DOHH2 (cell line): ENCODE results near the gene TRABD2A.
A peak's percentile ranks its signal among the peaks of the same experiment; 100 is the strongest.
"Not testable (repeated sequence)": the region's sequence is repeated elsewhere in the genome, so short reads cannot be mapped to it uniquely, and the experiment has no call there.

Experiments
- H3F3A ChIP-seq: fragments of 200-600 bp; sonication (generic), shearing (Covaris generic); 2 replicates; pipeline ENCODE4 v1.6.0; 2016; ENCODE audit warnings: antibody characterized with exemption, mild to moderate bottlenecking; ENCODE audit not compliant: control insufficient read depth, insufficient read depth
- H3K27ac ChIP-seq: fragments of 200-600 bp; sonication (generic); 2 replicates; pipeline ENCODE4 v1.5.1; 2014; ENCODE audit warnings: low read depth, mild to moderate bottlenecking, low read length, moderate library complexity
- H3K27me3 ChIP-seq: fragments of 200-600 bp; sonication (generic); 2 replicates; pipeline ENCODE4 v1.6.1; 2014; ENCODE audit warnings: mild to moderate bottlenecking, low read length, mixed read lengths; ENCODE audit not compliant: control insufficient read depth
- H3K36me3 ChIP-seq: fragments of 200-600 bp; sonication (generic); 2 replicates; pipeline ENCODE4 v1.6.1; 2014; ENCODE audit warnings: mild to moderate bottlenecking, low read length, moderate library complexity, mixed read lengths; ENCODE audit not compliant: control insufficient read depth
- H3K4me1 ChIP-seq: fragments of 200-600 bp; sonication (generic); 2 replicates; pipeline ENCODE4 v1.6.1; 2014; ENCODE audit warnings: mild to moderate bottlenecking, low read length, mixed read lengths; ENCODE audit not compliant: control insufficient read depth
- H3K4me2 ChIP-seq: fragments of 200-600 bp; sonication (generic); 2 replicates; pipeline ENCODE4 v1.6.0; 2014; ENCODE audit warnings: mild to moderate bottlenecking, low read length, moderate library complexity
- H3K4me3 ChIP-seq: fragments of 200-600 bp; sonication (generic); 2 replicates; pipeline ENCODE4 v1.5.1; 2014; ENCODE audit warnings: mild to moderate bottlenecking, low read length, mixed read lengths
- H3K79me2 ChIP-seq: fragments of 200-600 bp; sonication (generic); 2 replicates; pipeline ENCODE4 v1.6.1; 2014; ENCODE audit warnings: mild to moderate bottlenecking, low read length, mixed read lengths; ENCODE audit not compliant: control insufficient read depth
- H3K9me2 ChIP-seq: fragments of 200-600 bp; sonication (generic); replicated peaks from 2 replicates; pipeline ENCODE4 v1.6.1; 2014; ENCODE audit warnings: mild to moderate bottlenecking, low read length, mixed read lengths; ENCODE audit not compliant: control insufficient read depth
- H3K9me3 ChIP-seq: fragments of 200-600 bp; sonication (generic); 2 replicates; pipeline ENCODE4 v1.6.1; 2014; ENCODE audit warnings: antibody characterized with exemption, low read length, mixed read lengths; ENCODE audit not compliant: control insufficient read depth, insufficient read depth
- H4K20me1 ChIP-seq: fragments of 200-600 bp; sonication (generic); 2 replicates; pipeline ENCODE4 v1.6.0; 2014; ENCODE audit warnings: low read depth, mild to moderate bottlenecking, antibody characterized with exemption, low read length, moderate library complexity; ENCODE audit not compliant: control insufficient read depth, insufficient read depth
- EZH2phosphoT487 ChIP-seq: fragments of 200-600 bp; sonication (generic); IDR thresholded peaks from 2 replicates; pipeline ENCODE4 v1.6.1; 2017; ENCODE audit warnings: borderline replicate concordance, mild to moderate bottlenecking, antibody characterized with exemption, low read length, moderate library complexity, mixed read lengths
- TF ChIP-seq, protein P1 (sequence below): fragments of 200-600 bp; sonication (generic); IDR thresholded peaks from one replicate; pipeline ENCODE4 v1.5.1; 2014; ENCODE audit warnings: antibody characterized with exemption, mild to moderate bottlenecking, low read depth, low read length; ENCODE audit not compliant: poor library complexity, severe bottlenecking

Gene TRABD2A

DNA sequence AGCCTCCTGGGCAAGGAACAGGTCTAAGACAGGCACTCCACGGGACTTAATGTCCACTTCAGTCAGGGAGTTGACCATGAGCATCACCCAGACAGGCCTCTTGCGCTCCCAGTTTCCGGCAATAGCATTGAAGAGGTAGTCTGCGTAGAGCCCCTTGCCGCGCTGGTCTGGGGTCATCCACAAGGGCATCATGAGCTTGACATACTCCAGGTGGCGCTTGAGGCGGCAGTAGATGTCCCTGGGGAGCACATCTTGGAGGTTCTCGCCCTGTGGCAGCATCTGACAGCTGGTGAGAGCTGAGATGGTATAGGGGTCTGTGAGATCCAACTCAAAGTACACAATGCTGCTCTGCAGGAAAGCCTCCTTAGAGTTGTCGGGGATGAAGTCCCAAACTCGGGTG, 10.6 kb downstream of the TRABD2A start:
- no peaks in the 10 kb centered on the region for H3K79me2 ChIP-seq
- no peaks in the 10 kb centered on the region for H3K9me3 ChIP-seq
- H3K36me3 ChIP-seq, result no peaks in the 10 kb centered on the region
- H3K4me2 ChIP-seq, result no peak overlapping the region
- TF ChIP-seq, protein P1, sequence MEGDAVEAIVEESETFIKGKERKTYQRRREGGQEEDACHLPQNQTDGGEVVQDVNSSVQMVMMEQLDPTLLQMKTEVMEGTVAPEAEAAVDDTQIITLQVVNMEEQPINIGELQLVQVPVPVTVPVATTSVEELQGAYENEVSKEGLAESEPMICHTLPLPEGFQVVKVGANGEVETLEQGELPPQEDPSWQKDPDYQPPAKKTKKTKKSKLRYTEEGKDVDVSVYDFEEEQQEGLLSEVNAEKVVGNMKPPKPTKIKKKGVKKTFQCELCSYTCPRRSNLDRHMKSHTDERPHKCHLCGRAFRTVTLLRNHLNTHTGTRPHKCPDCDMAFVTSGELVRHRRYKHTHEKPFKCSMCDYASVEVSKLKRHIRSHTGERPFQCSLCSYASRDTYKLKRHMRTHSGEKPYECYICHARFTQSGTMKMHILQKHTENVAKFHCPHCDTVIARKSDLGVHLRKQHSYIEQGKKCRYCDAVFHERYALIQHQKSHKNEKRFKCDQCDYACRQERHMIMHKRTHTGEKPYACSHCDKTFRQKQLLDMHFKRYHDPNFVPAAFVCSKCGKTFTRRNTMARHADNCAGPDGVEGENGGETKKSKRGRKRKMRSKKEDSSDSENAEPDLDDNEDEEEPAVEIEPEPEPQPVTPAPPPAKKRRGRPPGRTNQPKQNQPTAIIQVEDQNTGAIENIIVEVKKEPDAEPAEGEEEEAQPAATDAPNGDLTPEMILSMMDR, result peak; percentile 39
- no peak for TF ChIP-seq EZH2phosphoT487
- H3K4me1 ChIP-seq, result no peaks in the 10 kb centered on the region
- no peaks in the 10 kb centered on the region for H4K20me1 ChIP-seq
- H3K4me3 ChIP-seq, result no peak overlapping the region
- no peak overlapping the region for H3K27ac ChIP-seq
- H3F3A ChIP-seq, result no peaks in the 10 kb centered on the region
- H3K27me3 ChIP-seq, result 0 out of 2 replicates have a peak, but pooled peaks cover 4% of the 10 kb centered on the region
- no peaks in the 10 kb centered on the region for H3K9me2 ChIP-seq

DNA sequence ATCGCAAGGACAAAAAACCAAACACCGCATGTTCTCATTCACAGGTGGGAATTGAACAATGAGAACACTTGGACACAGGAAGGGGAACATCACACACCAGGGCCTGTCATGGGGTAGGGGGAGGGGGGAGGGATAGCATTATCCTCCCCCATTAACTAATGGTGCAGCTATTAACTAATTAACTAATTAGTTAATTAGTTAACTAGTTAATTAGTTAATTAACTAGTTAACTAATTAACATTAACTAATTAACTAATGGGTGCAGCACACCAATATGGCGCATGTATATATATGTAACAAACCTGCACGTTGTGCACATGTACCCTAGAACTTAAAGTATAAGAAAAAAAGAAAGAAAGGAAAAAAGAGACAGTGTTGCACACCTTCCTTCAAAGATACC, 12.6 kb downstream of the TRABD2A start:
- not testable (repeated sequence) for H3K79me2 ChIP-seq, H4K20me1 ChIP-seq, H3K36me3 ChIP-seq, H3K27me3 ChIP-seq, H3K9me3 ChIP-seq, H3K27ac ChIP-seq, H3K4me1 ChIP-seq, H3F3A ChIP-seq, H3K4me3 ChIP-seq, H3K9me2 ChIP-seq, H3K4me2 ChIP-seq

DNA sequence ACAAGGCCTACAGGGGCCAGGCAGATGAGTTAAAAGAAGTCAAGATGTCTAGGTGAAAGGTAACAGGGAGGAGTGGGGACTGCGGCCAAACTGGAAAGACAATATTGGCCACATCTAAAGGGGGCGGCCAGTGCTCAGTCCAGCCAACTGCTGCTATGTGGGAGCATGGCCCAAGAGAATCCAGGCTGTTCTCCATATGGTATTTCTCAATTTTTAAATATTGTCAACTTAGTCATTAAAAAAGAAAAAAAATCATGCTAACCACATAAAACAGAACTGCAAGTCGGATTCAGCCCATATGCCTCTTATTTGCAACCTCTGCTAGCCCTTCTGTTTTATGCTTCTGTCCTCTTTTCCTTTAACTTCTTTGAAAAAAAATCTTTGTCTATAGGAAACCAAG, 14.8 kb downstream of the TRABD2A start:
- no peaks in the 10 kb centered on the region for H3K36me3 ChIP-seq
- H4K20me1 ChIP-seq, result no peaks in the 10 kb centered on the region
- no peak overlapping the region for H3K27ac ChIP-seq
- no peaks in the 10 kb centered on the region for H3K9me2 ChIP-seq
- H3K9me3 ChIP-seq, result no peaks in the 10 kb centered on the region
- H3F3A ChIP-seq, result no peaks in the 10 kb centered on the region
- no peaks in the 10 kb centered on the region for H3K4me1 ChIP-seq
- no peak for TF ChIP-seq EZH2phosphoT487
- TF ChIP-seq, protein P1, result no peak
- H3K4me3 ChIP-seq, result no peak overlapping the region
- no peaks in the 10 kb centered on the region for H3K27me3 ChIP-seq
- no peak overlapping the region for H3K4me2 ChIP-seq
- H3K79me2 ChIP-seq, result no peaks in the 10 kb centered on the region

DNA sequence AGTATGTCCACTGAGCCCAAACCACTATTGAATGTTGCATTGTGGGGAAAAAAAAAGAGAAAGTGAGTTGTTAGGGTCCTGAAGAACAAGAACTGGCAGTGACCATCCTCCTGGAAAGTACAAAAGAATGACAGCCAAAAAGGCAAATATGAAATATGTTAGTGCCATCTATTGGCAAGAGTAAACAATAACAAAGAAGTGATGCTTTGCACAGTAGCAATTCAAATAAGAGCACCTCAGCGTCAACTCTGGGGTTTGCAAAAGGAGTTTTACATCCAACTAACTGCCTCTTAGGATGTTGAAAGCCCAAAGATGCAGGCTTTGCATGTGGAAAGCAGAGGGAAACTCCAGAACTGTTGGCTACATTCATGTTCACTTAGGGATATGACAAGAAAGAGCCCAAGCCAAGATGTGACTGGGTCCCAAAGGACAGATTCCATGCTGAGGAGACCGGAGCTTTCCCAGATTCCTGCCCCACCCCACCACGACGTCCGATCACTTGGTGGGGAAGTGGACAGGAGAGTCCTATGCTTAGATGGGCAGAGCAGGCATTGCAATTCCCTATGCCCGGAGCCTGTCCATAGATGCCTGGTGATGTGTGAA, 15.6 kb downstream of the TRABD2A start:
- Histone ChIP-seq H3K4me3 (no peak overlapping the region), H3K9me2 (no peaks in the 10 kb centered on the region), H3K9me3 (no peaks in the 10 kb centered on the region), H3K4me2 (no peak overlapping the region), H3F3A (no peaks in the 10 kb centered on the region), H3K36me3 (no peaks in the 10 kb centered on the region), H3K27me3 (no peaks in the 10 kb centered on the region), H3K79me2 (no peaks in the 10 kb centered on the region), H4K20me1 (no peaks in the 10 kb centered on the region), H3K27ac (no peak overlapping the region), H3K4me1 (no peaks in the 10 kb centered on the region)
- no peak for TF ChIP-seq EZH2phosphoT487
- TF ChIP-seq, protein P1, result peak; percentile 62
